NCI-H2107 (cell line): ENCODE measurements around the gene KCNIP4.

Experiments used
- DNase-seq: peaks from one replicate; lab custom pipeline; 2025; lab: John Stamatoyannopoulos, UW

KCNIP4 gene

GRCh38 chr4:21848021-21848420 lies 100.6 kb downstream of the KCNIP4 start:
- DNase-seq = no peak

- DNase-seq = no peak
Measured at GRCh38 chr4:21845663-21846062, 102.9 kb downstream of the KCNIP4 start.

- no peak for DNase-seq
Measured at GRCh38 chr4:21835712-21836111, 112.9 kb downstream of the KCNIP4 start.

GRCh38 chr4:21830272-21830671 lies 118.3 kb downstream of the KCNIP4 start:
- no peak for DNase-seq

DNA sequence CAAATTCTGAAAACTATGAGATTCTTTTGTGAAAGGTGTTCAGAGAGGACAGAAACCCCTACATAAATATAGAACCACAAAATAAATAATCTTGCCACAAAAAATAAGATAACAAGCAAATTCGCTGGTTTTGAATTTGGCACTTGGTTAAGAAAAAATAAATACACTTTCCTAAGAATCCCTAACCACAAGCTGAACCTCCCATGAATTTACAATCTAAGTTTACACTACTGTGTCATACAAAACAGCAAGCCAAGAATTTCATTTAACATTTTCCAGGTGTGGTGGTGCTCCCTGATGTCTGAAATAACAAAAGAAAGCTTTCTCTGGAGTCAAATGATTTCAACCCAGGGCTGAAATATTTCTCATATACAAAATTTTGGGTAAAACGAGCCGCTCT lies 121.0 kb downstream of the KCNIP4 start:
- no peak for DNase-seq

GRCh38 chr4:21826071-21826470 lies 122.5 kb downstream of the KCNIP4 start:
- no peak for DNase-seq

DNA sequence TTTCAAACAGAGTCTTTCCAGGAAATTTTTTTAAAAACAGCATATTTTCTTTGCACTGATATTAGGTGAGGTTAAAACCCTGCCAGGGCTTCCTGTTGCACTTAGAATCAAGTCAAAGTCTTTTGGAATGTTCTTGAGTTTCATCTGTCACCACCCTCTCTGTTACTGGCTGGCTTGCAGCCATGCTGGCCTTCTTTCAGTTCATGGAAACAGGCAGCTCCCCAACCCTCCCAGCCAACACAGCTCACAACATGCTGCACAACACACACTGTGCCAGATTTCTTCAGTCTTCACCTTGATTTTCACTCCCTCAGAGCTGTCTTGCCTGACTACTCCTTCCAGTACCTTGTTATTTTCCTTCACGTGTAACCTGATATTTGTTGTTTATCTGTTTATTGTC lies 129.5 kb downstream of the KCNIP4 start:
- DNase-seq = no peak

DNA sequence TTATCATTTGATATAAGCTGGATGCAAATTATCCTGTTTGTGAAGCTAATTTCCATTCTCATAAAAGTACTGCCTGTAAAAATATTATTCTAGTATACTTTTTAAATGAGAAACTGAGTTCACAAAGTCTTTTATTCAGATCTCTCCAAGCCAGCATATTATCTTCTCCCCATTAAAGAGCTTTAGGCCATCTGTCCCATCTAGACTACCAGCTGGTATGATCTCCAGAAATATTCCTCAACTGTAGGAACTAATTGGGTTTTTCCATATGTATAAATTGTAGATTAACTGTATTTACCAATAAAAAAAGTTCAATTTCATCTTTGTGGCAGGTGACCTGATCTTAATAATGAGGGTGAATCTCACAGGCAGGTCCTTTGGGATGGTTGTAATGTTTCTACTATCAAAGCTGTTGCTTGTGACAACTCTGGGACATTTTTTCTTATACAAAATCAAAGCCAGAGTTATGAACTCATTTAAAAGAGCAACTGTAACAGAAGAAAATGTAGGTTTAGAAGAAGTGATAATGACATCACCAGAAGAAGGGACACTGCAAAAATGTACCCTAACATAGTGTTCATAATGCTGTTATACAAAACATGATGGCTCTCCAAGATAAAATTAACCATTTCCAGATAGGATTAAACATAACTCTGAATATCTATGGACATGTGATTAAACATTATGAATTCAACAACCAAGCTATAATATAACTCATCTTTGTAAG lies 132.8 kb downstream of the KCNIP4 start:
- DNase-seq = no peak

GRCh38 chr4:21811565-21811964 lies 137.0 kb downstream of the KCNIP4 start:
- DNase-seq = no peak

DNA sequence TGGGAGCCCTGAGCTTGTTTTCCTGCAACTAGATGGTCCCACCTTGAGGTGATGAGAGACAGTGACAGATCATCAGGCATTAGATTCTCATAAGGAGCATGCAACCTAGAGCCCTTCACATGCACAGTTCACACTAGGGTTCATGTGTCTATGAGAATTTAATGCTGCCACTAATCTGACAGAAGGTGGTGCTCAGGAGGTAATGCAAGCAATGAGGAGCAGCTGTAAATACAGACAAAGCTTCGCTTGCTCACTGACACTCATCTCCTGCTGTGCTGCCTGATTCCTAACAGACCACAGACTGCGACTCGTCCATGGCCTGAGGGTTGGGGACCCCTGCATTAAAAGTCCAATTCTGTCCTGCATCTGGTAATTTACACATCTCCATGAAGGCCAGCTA lies 141.6 kb downstream of the KCNIP4 start:
- no peak for DNase-seq

DNA sequence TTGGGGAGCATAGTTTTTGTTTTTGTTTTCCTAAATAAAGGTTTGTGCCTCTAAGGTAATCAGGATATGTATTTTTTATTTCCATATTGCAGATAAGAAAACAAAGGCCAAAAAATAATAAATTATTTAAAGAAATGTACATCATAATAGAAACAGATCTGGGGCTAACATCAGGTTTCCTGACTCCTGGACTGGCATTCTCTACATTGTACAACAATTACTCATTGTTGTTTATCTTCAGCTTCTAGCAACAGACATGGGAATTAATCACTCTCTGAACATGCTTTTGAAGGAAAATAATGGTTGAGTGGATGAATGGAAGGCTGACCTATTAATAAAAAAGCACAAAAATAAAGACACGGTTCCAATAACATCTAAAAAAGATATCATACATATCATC lies 146.2 kb downstream of the KCNIP4 start:
- DNase-seq = no peak

DNA sequence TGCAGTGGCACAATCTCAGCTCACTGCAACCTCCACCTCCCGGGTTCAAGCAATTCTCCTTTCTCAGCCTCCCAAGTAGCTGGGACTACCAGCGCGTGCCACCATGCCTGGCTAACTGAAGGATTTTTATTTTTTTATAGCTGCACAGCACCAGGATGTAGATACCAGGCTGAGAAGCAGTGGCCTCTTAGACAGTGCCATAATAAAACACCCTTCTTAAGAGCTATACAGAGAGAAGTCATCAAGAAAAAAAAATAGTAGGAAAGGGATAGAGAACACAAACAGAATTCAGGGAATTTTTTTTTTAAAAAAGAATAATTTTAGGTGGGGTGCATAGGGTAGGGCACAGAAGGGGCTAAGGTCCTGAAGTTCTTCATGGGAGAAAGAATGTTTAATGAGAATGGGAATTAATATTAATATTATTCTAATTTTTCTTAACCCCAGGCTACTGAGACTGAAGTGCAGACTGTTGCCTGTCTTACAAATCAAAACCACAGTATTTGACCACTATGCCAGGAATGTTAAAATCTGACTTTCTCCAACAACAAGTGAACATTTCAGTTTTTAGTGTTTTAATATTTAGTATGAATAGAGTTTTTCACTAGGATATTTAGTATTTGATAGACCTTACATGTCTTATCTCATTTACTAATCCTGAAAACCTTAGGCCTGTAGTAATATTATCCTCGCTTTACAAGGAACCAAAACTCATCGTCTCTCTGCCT lies 146.7 kb downstream of the KCNIP4 start:
- DNase-seq = no peak

DNA sequence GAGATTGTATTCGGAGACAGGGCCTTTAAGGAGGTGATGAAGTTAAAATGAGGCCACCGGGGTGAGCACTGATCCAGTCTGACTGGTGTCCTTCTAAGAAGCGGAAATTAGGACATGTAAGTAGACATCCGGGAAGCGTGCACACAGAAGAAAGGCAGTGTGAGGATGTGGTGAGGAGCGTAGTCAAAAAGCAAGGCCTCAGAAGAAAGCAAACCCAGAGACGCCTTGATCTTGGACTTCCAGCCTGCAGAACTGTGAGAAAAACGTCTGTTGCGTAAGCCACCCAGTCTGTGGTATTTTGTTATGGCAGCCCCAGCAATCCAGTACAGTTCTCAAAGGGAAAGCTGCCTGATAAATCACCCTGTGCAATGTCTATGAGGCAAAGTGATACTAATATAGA lies 153.5 kb downstream of the KCNIP4 start:
- no peak for DNase-seq

DNA sequence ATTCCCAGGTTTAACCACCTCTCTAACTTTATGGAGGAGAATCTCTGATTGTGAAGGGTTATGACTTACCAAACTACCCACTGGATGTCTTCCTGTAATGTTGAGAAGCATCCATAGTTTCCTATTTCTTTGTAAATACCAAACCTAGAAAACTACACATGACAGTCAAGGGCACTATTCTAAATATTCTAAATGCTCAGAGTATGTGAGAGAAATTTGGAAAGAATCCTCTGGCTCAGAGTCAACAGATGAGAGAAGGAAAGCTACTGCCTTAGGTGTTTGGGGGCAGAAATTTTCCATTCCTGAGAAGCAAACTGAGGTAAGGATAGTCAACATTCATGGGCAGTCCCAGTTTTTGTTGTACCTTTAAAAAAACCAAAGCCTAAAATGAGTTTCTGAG lies 155.8 kb downstream of the KCNIP4 start:
- no peak for DNase-seq

- DNase-seq = peak; percentile 1
Measured at GRCh38 chr4:21790438-21791029, 158.0 kb downstream of the KCNIP4 start.

DNA sequence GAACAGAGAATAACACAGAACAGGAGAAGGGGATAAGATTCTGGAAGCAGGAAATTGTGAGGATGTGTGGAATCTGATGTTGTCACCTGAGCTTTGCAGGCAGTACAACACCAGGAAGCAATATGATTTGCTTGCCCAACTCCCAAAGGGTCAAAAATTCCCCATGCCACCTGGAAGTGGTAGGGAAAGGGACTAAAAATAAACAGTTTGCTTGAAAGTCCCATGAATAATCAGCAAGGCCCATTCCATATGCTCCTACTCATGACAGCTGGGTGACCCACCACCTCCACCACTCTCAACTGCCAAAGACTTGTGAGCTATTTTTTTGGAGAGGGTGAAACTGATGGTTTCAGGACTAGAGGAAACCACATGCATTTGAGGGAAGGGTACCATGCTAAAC lies 168.4 kb downstream of the KCNIP4 start:
- DNase-seq = no peak

DNA sequence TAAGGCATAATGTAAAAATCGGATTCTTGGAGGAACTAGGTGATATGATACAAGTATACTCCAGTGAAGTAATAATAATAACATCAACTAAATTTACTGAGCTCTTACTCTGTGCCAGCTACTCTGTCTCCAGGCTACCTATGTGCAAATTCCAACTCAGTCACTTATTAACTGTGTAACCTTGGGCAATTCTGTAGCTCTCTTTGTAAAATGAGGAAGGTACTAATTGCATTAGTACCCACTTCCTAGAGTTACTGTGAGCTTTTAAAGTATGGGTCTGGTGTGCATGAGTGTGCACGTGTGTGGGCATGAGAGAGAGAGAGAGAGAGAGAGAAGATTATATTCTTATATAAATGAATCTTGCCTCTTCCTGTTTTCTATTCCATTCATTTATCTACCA lies 169.9 kb downstream of the KCNIP4 start:
- no peak for DNase-seq

DNA sequence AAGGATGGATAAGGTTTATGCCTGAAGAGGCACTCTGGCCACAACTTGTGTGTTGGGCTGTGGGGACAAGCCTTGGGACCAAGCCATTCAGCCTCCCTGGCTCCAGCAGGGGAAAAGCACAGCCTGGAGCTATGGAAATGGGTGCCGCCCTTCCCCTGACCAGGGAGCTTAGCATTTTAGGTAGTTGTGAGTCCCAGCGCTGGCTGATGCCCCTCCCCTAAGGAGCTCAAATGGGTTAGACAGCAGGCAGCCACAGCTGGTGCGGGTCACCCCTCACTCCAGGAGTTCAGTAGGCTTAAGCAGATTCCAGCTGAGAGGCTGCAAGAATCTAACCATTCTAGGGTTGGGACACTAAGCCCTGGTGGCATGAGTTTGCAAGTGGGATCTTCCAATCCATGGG lies 172.9 kb downstream of the KCNIP4 start:
- DNase-seq = no peak

GRCh38 chr4:21769404-21770147 lies 179.0 kb downstream of the KCNIP4 start:
- DNase-seq = no peak

DNA sequence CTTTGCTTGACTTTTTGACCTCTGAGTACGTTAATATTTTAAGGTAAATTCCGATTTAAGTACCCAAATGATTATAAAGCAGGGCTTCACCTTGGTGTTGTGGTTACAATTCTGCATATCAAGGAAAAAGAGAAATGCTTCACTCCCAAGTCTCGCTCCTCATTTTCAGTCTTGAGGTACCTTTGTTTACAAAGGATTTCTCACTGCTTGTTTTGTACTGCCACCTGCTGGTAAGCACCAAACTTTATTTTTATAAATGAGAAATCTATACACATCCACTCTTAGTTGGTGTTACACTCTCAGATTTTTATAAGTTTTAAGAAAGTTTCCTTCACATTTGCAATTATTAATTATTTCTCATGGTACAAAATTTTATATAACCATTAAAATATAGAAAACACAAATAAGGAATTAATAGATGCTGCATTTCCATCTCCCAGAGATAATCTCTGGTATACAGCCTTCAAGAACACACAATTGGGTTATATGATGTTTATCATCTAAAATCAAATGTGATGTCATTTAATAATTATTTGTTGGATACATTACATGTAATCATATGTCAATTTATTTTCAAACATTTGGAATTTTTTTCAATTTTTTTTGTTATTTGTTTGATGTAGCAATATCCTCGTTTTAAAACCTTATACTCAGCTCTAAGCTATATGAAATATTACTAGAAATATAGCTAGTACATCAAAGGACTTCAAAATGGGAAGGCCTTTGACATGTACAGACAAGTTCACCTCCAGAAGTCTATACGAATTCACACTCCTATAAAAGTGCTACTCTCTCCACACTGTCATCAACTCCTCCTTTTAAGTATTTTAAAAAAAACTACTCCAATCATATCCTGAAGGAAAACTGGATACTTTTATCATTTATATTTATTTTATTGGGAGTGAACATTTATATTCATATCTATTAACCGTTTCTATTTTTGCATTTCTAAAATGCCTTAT lies 179.9 kb downstream of the KCNIP4 start:
- no peak for DNase-seq

DNA sequence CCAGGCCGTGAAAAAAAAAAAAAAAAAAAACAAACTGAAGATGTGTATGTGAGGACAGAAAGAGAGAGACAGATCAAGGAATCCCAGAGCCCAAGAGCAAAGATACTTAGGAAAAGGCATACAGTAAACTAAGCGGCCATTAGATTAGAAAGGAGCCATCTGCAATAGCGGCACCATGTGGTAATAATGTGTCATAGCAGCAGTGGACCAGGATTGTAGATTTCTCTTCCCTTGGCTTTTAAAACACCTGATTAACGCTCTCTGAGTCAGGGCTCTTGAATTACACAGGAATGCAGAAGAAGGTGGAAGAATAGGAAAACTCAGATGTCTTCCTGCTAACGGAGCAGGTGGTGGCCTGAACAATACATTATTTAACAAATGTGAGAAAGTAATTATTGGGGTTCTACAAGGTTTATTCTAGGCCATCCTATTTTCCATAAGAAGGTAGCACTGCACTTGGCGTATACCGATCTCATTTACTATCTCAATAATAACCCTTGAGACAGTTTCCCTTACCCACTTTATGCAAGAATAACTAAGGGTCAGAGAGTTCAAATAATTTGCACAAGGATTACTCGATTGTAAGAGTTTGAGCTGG lies 182.7 kb downstream of the KCNIP4 start:
- no peak for DNase-seq
